Measurements from ENCODE around the gene MMP14. TPM values are rescaled to one million over a fixed set of nuclear protein-coding genes. Genes with fewer than 3 reads are reported as not detected.
A peak's percentile ranks its signal among the peaks of the same experiment; 100 is the strongest.

MMP14 gene
- total and polyA plus RNA-seq, 2 of the 13 experiments (the other 11 are each of a cell fraction or from before 2014, with no cell fraction given), result 5.2 to 9.8 TPM

GRCh38 chr14:22808388-22809209 is 27.8 kb upstream of the MMP14 start (continued):
- TF ChIP-seq ZXDC (CRISPR knock-in tag; IDR thresholded peaks at IDR 0.05) (no peak), CC2D1A (CRISPR knock-in tag; IDR thresholded peaks at IDR 0.05) (no peak), CCDC6 (CRISPR knock-in tag; IDR thresholded peaks at IDR 0.05) (no peak), PATZ1 (CRISPR knock-in tag; IDR thresholded peaks at IDR 0.05) (no peak), ZNF337 (CRISPR knock-in tag; IDR thresholded peaks at IDR 0.05; ENCODE audit: borderline replicate concordance, low read depth) (no peak), ZNF160 (CRISPR knock-in tag; IDR thresholded peaks at IDR 0.05) (no peak), DPF2 (CRISPR knock-in tag; IDR thresholded peaks at IDR 0.05; ENCODE audit: borderline replicate concordance, low read depth) (0 out of 2 replicates have a peak, but pooled peaks have one; percentile 48), MYC (CRISPR knock-in tag; IDR thresholded peaks at IDR 0.05; ENCODE audit: borderline replicate concordance) (no peak), FOXP4 (CRISPR knock-in tag; IDR thresholded peaks at IDR 0.05) (no peak), PAX8 (CRISPR knock-in tag; IDR thresholded peaks at IDR 0.05; ENCODE audit: borderline replicate concordance) (no peak), E2F5 (CRISPR knock-in tag; conservative IDR thresholded peaks at IDR 0.05) (no peak), THRA (CRISPR knock-in tag; IDR thresholded peaks at IDR 0.05; ENCODE audit: borderline replicate concordance) (no peak), PHF8 (CRISPR knock-in tag; IDR thresholded peaks at IDR 0.05) (no peak), ZBTB7A (CRISPR knock-in tag; IDR thresholded peaks at IDR 0.05) (no peak), NR2F1 (CRISPR knock-in tag; IDR thresholded peaks at IDR 0.05) (no peak), ZNF777 (CRISPR knock-in tag; IDR thresholded peaks at IDR 0.05) (0 out of 2 replicates have a peak, but pooled peaks have one; percentile 22), ZZZ3 (CRISPR knock-in tag; IDR thresholded peaks at IDR 0.05; ENCODE audit: borderline replicate concordance) (no peak), FOXM1 (CRISPR knock-in tag; IDR thresholded peaks at IDR 0.05) (no peak), SOX13 (IDR thresholded peaks at IDR 0.05) (no peak), SOX13 (CRISPR knock-in tag; conservative IDR thresholded peaks at IDR 0.05 in 1 of 2, IDR thresholded peaks at IDR 0.05 in 1 of 2) (peak in 1 of 2 experiments; percentile 30; a peak in 1 of 4 replicates)
